H9 (cell line): ENCODE measurements around the gene SH3TC2. TPM values are rescaled to one million over a fixed set of nuclear protein-coding genes. Genes with fewer than 3 reads are reported as not detected.
A peak's percentile ranks its signal among the peaks of the same experiment; 100 is the strongest.

Source experiments
- DNase-seq: peaks from one replicate; pipeline ENCODE4 v3.0.0-alpha.2; 2017
- H2AFZ ChIP-seq: one replicate; pipeline ENCODE4 v1.6.1; 2013; ENCODE audit warnings: mild to moderate bottlenecking, low read length, control low read depth, moderate library complexity
- H2AK5ac ChIP-seq: 2 replicates; pipeline ENCODE4 v1.6.1; 2013; ENCODE audit warnings: low read length, control low read depth, mixed read lengths; ENCODE audit not compliant: insufficient read length
- H2BK120ac ChIP-seq: one replicate; pipeline ENCODE4 v1.6.1; 2013; ENCODE audit warnings: low read depth, mild to moderate bottlenecking, low read length, control low read depth, inconsistent platforms; ENCODE audit not compliant: poor library complexity, severe bottlenecking
- H2BK12ac ChIP-seq: 2 replicates; pipeline ENCODE4 v1.6.1; 2013; ENCODE audit warnings: low read length, control low read depth, mixed read lengths, low read depth; ENCODE audit not compliant: insufficient read length
- H2BK15ac ChIP-seq: 2 replicates; pipeline ENCODE4 v1.6.1; 2013; ENCODE audit warnings: low read depth, low read length, control low read depth
- H2BK20ac ChIP-seq: one replicate; pipeline ENCODE4 v1.6.1; 2013; ENCODE audit warnings: low read depth, mild to moderate bottlenecking, low read length, control low read depth, inconsistent platforms; ENCODE audit not compliant: poor library complexity, severe bottlenecking
- H2BK5ac ChIP-seq: 2 replicates; pipeline ENCODE4 v1.6.1; 2013; ENCODE audit warnings: low read length, control low read depth, mixed read lengths; ENCODE audit not compliant: insufficient read length
- H3K14ac ChIP-seq: 2 replicates; pipeline ENCODE4 v1.6.1; 2013; ENCODE audit warnings: low read length, control low read depth; ENCODE audit not compliant: insufficient read depth
- H3K18ac ChIP-seq: 2 replicates; pipeline ENCODE4 v1.6.1; 2013; ENCODE audit warnings: low read depth, mild to moderate bottlenecking, mixed read lengths, low read length, control low read depth; ENCODE audit not compliant: insufficient read length
- H3K23ac ChIP-seq: 2 replicates; pipeline ENCODE4 v1.6.1; 2013; ENCODE audit warnings: low read length, control low read depth, mixed read lengths, low read depth; ENCODE audit not compliant: insufficient read length
- H3K23me2 ChIP-seq: 2 replicates; pipeline ENCODE4 v1.6.1; 2013; ENCODE audit warnings: low read depth, mild to moderate bottlenecking, mixed read lengths, low read length, control low read depth; ENCODE audit not compliant: insufficient read length, poor library complexity, severe bottlenecking
- H3K27ac ChIP-seq: 2 replicates; pipeline ENCODE4 v1.5.1; 2013; ENCODE audit warnings: low read length, control low read depth, mixed read lengths, low read depth; ENCODE audit not compliant: insufficient read length
- H3K27me3 ChIP-seq: 2 replicates; pipeline ENCODE4 v1.6.1; 2013; ENCODE audit warnings: low read length, control low read depth, inconsistent platforms; ENCODE audit not compliant: insufficient read depth
- H3K4ac ChIP-seq: 2 replicates; pipeline ENCODE4 v1.6.1; 2013; ENCODE audit warnings: low read depth, mild to moderate bottlenecking, control low read depth, inconsistent platforms, low read length, moderate library complexity
- H3K4me1 ChIP-seq: 2 replicates; pipeline ENCODE4 v1.6.1; 2013; ENCODE audit warnings: low read length, control low read depth, inconsistent platforms; ENCODE audit not compliant: insufficient read depth
- H3K4me2 ChIP-seq: 2 replicates; pipeline ENCODE4 v1.6.1; 2013; ENCODE audit warnings: low read length, control low read depth, mixed read lengths; ENCODE audit not compliant: insufficient read length, insufficient read depth
- H3K56ac ChIP-seq: 2 replicates; pipeline ENCODE4 v1.6.1; 2013; ENCODE audit warnings: low read depth, mild to moderate bottlenecking, mixed read lengths, low read length, control low read depth; ENCODE audit not compliant: insufficient read length
- H3K79me1 ChIP-seq: 2 replicates; pipeline ENCODE4 v1.6.1; 2013; ENCODE audit warnings: low read depth, mild to moderate bottlenecking, moderate library complexity, low read length, control low read depth, inconsistent platforms; ENCODE audit not compliant: insufficient read depth, poor library complexity, severe bottlenecking
- H3K79me2 ChIP-seq: 2 replicates; pipeline ENCODE4 v1.6.1; 2013; ENCODE audit warnings: low read length, control low read depth, inconsistent platforms; ENCODE audit not compliant: insufficient read depth
- H3K9ac ChIP-seq: 2 replicates; pipeline ENCODE4 v1.6.1; 2013; ENCODE audit warnings: low read length, control low read depth, mixed read lengths; ENCODE audit not compliant: insufficient read length; ENCODE audit errors: extremely low read depth
- H3K9me3 ChIP-seq: one replicate; pipeline ENCODE4 v1.6.1; 2013; ENCODE audit warnings: low read depth, low read length, inconsistent platforms; ENCODE audit not compliant: control insufficient read depth
- H3T11ph ChIP-seq: one replicate; pipeline ENCODE4 v1.6.1; 2013; ENCODE audit warnings: mild to moderate bottlenecking, low read length, control low read depth, inconsistent platforms
- H4K20me1 ChIP-seq: one replicate; pipeline ENCODE4 v1.6.1; 2013; ENCODE audit not compliant: control insufficient read depth, insufficient read length, insufficient read depth
- H4K5ac ChIP-seq: 2 replicates; pipeline ENCODE4 v1.6.1; 2013; ENCODE audit warnings: low read depth, mild to moderate bottlenecking, mixed read lengths, low read length, control low read depth; ENCODE audit not compliant: insufficient read length
- H4K8ac ChIP-seq: replicated peaks from 2 replicates; pipeline ENCODE4 v1.6.1; 2013; ENCODE audit warnings: low read length, control low read depth, mixed read lengths, low read depth; ENCODE audit not compliant: insufficient read length
- H4K91ac ChIP-seq: 2 replicates; pipeline ENCODE4 v1.6.1; 2013; ENCODE audit warnings: low read depth, mild to moderate bottlenecking, moderate library complexity, mixed read lengths, low read length, control low read depth; ENCODE audit not compliant: insufficient read length
- H3K27ac Mint-ChIP-seq, 3 experiments: 2 replicates in 2 of 3; 3 replicates in 1 of 3; pipeline ENCODE4 v1.8.0; 2020 to 2021; ENCODE audit warnings: mixed read lengths in 3 of 3, mild to moderate bottlenecking in 1 of 3, moderate library complexity in 1 of 3
- H3K27me3 Mint-ChIP-seq: 2 replicates; pipeline ENCODE4 v1.8.0; 2021; ENCODE audit warnings: low read depth, mild to moderate bottlenecking, moderate library complexity, mixed read lengths
- H3K36me3 Mint-ChIP-seq, 3 experiments: 2 replicates in 2 of 3; 3 replicates in 1 of 3; pipeline ENCODE4 v1.8.0; 2020 to 2021; ENCODE audit warnings: low read depth in 3 of 3, mixed read lengths in 3 of 3; ENCODE audit not compliant: insufficient read depth in 1 of 3
- H3K4me1 Mint-ChIP-seq, 2 experiments: 2 replicates each; pipeline ENCODE4 v1.8.0; 2020; ENCODE audit warnings: mixed read lengths in 2 of 2
- H3K4me3 Mint-ChIP-seq, 2 experiments: 2 replicates in 1 of 2; 3 replicates in 1 of 2; pipeline ENCODE4 v1.8.0; 2020 to 2021; ENCODE audit warnings: mild to moderate bottlenecking in 2 of 2, mixed read lengths in 2 of 2, moderate library complexity in 1 of 2
- H3K9me3 Mint-ChIP-seq, 2 experiments: 2 replicates in 1 of 2; 3 replicates in 1 of 2; pipeline ENCODE4 v1.8.0; 2020; ENCODE audit warnings: mild to moderate bottlenecking in 2 of 2, mixed read lengths in 2 of 2, moderate library complexity in 1 of 2
- WGBS: extraction: QIAGEN DNeasy Blood & Tissue Kit; methylation state at CpG from one replicate; pipeline ENCODE4 v1.1.7; 2013; ENCODE audit warnings: missing lambda C conversion rate, low lambda C conversion rate, mixed read lengths; ENCODE audit not compliant: insufficient read length; ENCODE audit errors: extremely low coverage; 5-methylcytosine and 5-hydroxymethylcytosine counted together
- total RNA-seq: library from RNA; stranded (reverse); gene quantifications from 2 replicates; pipeline ENCODE4 v1.2.1, GENCODE V29; 2021
- TF ChIP-seq, protein P1 (sequence below): fragments of 200-600 bp; sonication (generic); conservative IDR thresholded peaks from 3 replicates; pipeline ENCODE4 v1.8.0; 2021; ENCODE audit warnings: antibody characterized with exemption, mild to moderate bottlenecking

SH3TC2 gene
- total RNA-seq, 1 experiment from 2014 or later: not detected

GRCh38 chr5:149011084-149011483 is 51.8 kb downstream of the SH3TC2 start:
- Histone ChIP-seq H2BK15ac (no peak overlapping the region), H2BK5ac (no peak overlapping the region), H3K4me2 (no peak overlapping the region), H2AFZ (no peak overlapping the region), H3K27ac (no peak overlapping the region), H3K18ac (no peak overlapping the region), H4K91ac (no peak overlapping the region), H2AK5ac (no peak overlapping the region), H4K5ac (no peak overlapping the region), H3K9ac (no peak overlapping the region), H3T11ph (no peak overlapping the region), H3K79me1 (no peaks in the 10 kb centered on the region), H4K20me1 (no peaks in the 10 kb centered on the region), H3K4me1 (no peaks in the 10 kb centered on the region), H2BK20ac (no peak overlapping the region), H3K23ac (no peak overlapping the region), H3K23me2 (no peaks in the 10 kb centered on the region), H3K9me3 (no peaks in the 10 kb centered on the region), H3K79me2 (no peaks in the 10 kb centered on the region), H3K4ac (no peak overlapping the region), H2BK120ac (no peak overlapping the region), H3K56ac (no peak overlapping the region), H3K14ac (no peak overlapping the region), H2BK12ac (no peak overlapping the region), H4K8ac (no peak overlapping the region), H3K27me3 (no peaks in the 10 kb centered on the region; the same call in 1 of the 2 replicates)
- TF ChIP-seq, protein P1, sequence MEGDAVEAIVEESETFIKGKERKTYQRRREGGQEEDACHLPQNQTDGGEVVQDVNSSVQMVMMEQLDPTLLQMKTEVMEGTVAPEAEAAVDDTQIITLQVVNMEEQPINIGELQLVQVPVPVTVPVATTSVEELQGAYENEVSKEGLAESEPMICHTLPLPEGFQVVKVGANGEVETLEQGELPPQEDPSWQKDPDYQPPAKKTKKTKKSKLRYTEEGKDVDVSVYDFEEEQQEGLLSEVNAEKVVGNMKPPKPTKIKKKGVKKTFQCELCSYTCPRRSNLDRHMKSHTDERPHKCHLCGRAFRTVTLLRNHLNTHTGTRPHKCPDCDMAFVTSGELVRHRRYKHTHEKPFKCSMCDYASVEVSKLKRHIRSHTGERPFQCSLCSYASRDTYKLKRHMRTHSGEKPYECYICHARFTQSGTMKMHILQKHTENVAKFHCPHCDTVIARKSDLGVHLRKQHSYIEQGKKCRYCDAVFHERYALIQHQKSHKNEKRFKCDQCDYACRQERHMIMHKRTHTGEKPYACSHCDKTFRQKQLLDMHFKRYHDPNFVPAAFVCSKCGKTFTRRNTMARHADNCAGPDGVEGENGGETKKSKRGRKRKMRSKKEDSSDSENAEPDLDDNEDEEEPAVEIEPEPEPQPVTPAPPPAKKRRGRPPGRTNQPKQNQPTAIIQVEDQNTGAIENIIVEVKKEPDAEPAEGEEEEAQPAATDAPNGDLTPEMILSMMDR: no peak
- H3K27me3 Mint-ChIP-seq: no peaks in the 10 kb centered on the region
- H3K4me3 Mint-ChIP-seq: no peak overlapping the region
- DNase-seq: no peak
- WGBS: no CpG with 5 or more reads among the region's 3 CpGs
- no peaks in the 10 kb centered on the region for H3K4me1 Mint-ChIP-seq
- H3K27ac Mint-ChIP-seq: peak overlapping the region in 1 of 3 experiments; percentile 25; a peak in 1 of 7 replicates
- H3K9me3 Mint-ChIP-seq: no peaks in the 10 kb centered on the region
- H3K36me3 Mint-ChIP-seq: no peaks in the 10 kb centered on the region
